Right cardiac atrium (tissue), 5 donors: ENCODE measurements around the gene FNDC3B. TPM values are rescaled to one million over a fixed set of nuclear protein-coding genes. Genes with fewer than 3 reads are reported as not detected.
A peak's percentile ranks its signal among the peaks of the same experiment; 100 is the strongest.

Experiments used
- ATAC-seq, 2 donors: fragments of 200-7000 bp; cut with Tn5 transposase; one replicate each; pipeline versions ENCODE4 v1.8.0 to v1.9.1; 2020; ENCODE audit warnings: moderate library complexity in 2 of 2, mild to moderate bottlenecking in 1 of 2
- DNase-seq, 3 donors: peaks; one replicate each; pipeline ENCODE4 v3.0.0-alpha.2; 2020
- H3K27ac ChIP-seq: one replicate; pipeline ENCODE4 v1.5.1; 2013; ENCODE audit warnings: mild to moderate bottlenecking, low read length, control low read depth, moderate library complexity
- H3K27me3 ChIP-seq: one replicate; pipeline ENCODE4 v1.6.1; 2013; ENCODE audit not compliant: control insufficient read depth, insufficient read depth
- H3K4me1 ChIP-seq: one replicate; pipeline ENCODE4 v1.6.1; 2013; ENCODE audit warnings: low read length; ENCODE audit not compliant: control insufficient read depth, insufficient read depth
- H3K4me3 ChIP-seq: one replicate; pipeline ENCODE4 v1.5.1; 2013; ENCODE audit warnings: low read length, control low read depth
- H3K9me3 ChIP-seq: one replicate; pipeline ENCODE4 v1.6.1; 2013; ENCODE audit warnings: low read length; ENCODE audit not compliant: control insufficient read depth
- WGBS: extraction: QIAGEN DNeasy Blood & Tissue Kit; methylation state at CpG from one replicate; pipeline ENCODE4 v1.1.7; 2013; 5-methylcytosine and 5-hydroxymethylcytosine counted together
- intact Hi-C, 4 donors: fragments of 100-400 bp; cut with DNase I; formaldehyde crosslinking; loops; one replicate each; pipeline versions ENCODE4 v1.11.0 to v1.14.0; 2022 to 2023
- polyA plus RNA-seq: library from polyadenylated mRNA; stranded (reverse); fragments of 200-250 nt; gene quantifications from one replicate; pipeline ENCODE4 v1.2.3, GENCODE V29; 2013
- total RNA-seq, 4 donors: library from RNA; stranded (reverse); fragmentation: NEBNext Ultra II Directional; extraction: Animal tissue kit (Norgen Biotek cat#: 25700); gene quantifications; one replicate each; pipeline ENCODE4 v1.2.1, GENCODE V29; 2021
- donor health status: healthy with polysubstance abuse.
- donor health status: DM: no; HTN: yes; CAD: no.
- donor health status: DM: no; HTN: no; CAD: no.
- donor health status: DM: no; HTN: yes; CAD: no; lungs with severe emphysema.
- donor health status: DM: yes; HTN: yes; CAD: no.

The FNDC3B gene
- total and polyA plus RNA-seq, 5 donors: 15.8 to 117 (median 83.0) TPM

DNA sequence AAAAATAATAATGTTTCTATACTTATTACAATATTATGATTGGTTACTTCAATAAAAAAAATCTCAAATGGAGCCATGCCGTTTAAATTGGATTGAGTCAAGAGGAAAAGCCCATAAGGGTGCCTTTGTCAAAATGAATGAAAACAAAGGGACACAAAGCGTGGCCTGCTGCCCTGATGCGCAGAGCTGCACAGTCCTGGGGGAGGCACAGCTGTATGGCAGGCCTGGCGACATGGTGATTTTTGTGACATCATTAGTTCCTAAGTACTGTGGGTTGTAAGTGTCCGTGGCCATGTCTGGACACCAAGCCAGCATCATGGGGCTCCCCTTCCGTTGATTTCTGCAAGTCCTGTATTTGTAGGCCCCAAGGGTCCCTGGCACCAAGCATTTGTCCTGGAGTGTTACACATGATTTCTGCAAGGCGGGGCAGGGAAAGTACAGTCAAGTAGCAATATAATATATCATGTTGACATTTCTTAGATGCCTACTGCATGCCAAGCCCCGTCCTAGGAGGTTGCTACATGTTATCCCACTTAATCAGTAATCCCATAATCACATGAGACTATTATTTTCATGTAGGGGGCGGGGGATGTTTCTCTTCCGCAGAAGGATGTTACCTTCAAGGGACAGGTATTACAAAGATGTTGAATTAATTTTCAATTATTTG is 349.2 kb downstream of the FNDC3B start:
- Histone ChIP-seq H3K9me3 (no peaks in the 10 kb centered on the region), H3K27me3 (no peaks in the 10 kb centered on the region), H3K27ac (no peak overlapping the region), H3K4me3 (no peak overlapping the region), H3K4me1 (peaks cover 3% of the 10 kb centered on the region)
- intact Hi-C loops: no loop called here
- peak in 1 of 2 donors; percentile 14 for ATAC-seq
- WGBS: 83% methylated on average over 10 of the region's 10 CpGs
- no peak for DNase-seq

GRCh38 chr3:172390792-172391191 is 351.4 kb downstream of the FNDC3B start:
- whole genome bisulfite sequencing: 89% methylated on average over 5 of the region's 5 CpGs
- no peak for DNase-seq
- no peak overlapping the region for H3K4me3 ChIP-seq
- H3K27me3 ChIP-seq: no peaks in the 10 kb centered on the region
- H3K4me1 ChIP-seq: peaks cover 3% of the 10 kb centered on the region
- intact Hi-C loops: no loop called here
- no peaks in the 10 kb centered on the region for H3K9me3 ChIP-seq
- H3K27ac ChIP-seq: no peak overlapping the region
- no peak for ATAC-seq

- Histone ChIP-seq H3K4me1 (peaks cover 3% of the 10 kb centered on the region), H3K27me3 (no peaks in the 10 kb centered on the region), H3K27ac (no peak overlapping the region), H3K9me3 (no peaks in the 10 kb centered on the region), H3K4me3 (no peak overlapping the region)
- WGBS: 39% methylated on average over 5 of the region's 5 CpGs
- intact Hi-C loops: no loop called here
- peak; percentile 38 to 47 for ATAC-seq
- no peak for DNase-seq
Measured at GRCh38 chr3:172391592-172392302, 352.4 kb downstream of the FNDC3B start.

DNA sequence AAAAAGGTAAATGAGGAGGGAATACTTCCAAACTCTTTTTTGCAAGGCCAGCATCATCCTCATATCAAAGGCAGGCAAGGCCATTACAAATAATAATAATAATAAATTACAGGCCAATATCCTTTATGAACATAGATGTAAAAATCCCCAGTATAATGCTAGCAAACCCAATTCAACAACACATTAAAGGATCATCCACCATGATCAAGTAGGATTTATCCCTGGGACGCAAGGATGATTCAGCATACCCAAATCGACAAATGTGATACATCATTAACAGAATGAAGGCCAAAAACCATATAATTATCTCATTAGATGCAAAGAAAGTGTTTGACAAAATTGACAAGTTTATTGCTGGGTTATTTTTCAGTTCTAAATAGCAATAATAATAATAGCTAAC is 355.3 kb downstream of the FNDC3B start:
- intact Hi-C loops: no loop called here
- no peaks in the 10 kb centered on the region for H3K27me3 ChIP-seq

GRCh38 chr3:172396400-172396799 is 357.0 kb downstream of the FNDC3B start:
- no peaks in the 10 kb centered on the region for H3K27me3 ChIP-seq
- DNase-seq (no peak), ATAC-seq (no peak)
- H3K4me3 ChIP-seq: no peak overlapping the region
- no peak overlapping the region for H3K27ac ChIP-seq
- no peaks in the 10 kb centered on the region for H3K9me3 ChIP-seq
- intact Hi-C loops: no loop called here
- 85% methylated on average over 7 of the region's 7 CpGs for WGBS
- no peaks in the 10 kb centered on the region for H3K4me1 ChIP-seq

More for the DNA sequence above, 355.3 kb downstream of the FNDC3B start:
- no peak overlapping the region for H3K27ac ChIP-seq
- DNase-seq (no peak), ATAC-seq (no peak)
- no peaks in the 10 kb centered on the region for H3K4me1 ChIP-seq
- 98% methylated on average over 2 of the region's 2 CpGs for WGBS
- H3K9me3 ChIP-seq: no peaks in the 10 kb centered on the region
- no peak overlapping the region for H3K4me3 ChIP-seq

GRCh38 chr3:172397716-172398405 is 358.5 kb downstream of the FNDC3B start:
- Histone ChIP-seq H3K4me1 (no peaks in the 10 kb centered on the region), H3K27ac (no peak overlapping the region), H3K27me3 (no peaks in the 10 kb centered on the region), H3K9me3 (no peaks in the 10 kb centered on the region), H3K4me3 (no peak overlapping the region)
- intact Hi-C loops: no loop called here
- no peak for DNase-seq
- no peak for ATAC-seq
- WGBS: 53% methylated on average over 1 of the region's 1 CpG

- 96% methylated on average over 4 of the region's 4 CpGs for WGBS
Measured at GRCh38 chr3:172398484-172398883, 359.1 kb downstream of the FNDC3B start.

GRCh38 chr3:172402090-172402489 is 362.7 kb downstream of the FNDC3B start:
- no peak overlapping the region for H3K4me3 ChIP-seq
- intact Hi-C loops: no loop called here
- no peak for ATAC-seq
- H3K27me3 ChIP-seq: no peaks in the 10 kb centered on the region
- no peaks in the 10 kb centered on the region for H3K9me3 ChIP-seq
- DNase-seq: no peak
- H3K27ac ChIP-seq: no peak overlapping the region
- H3K4me1 ChIP-seq: no peaks in the 10 kb centered on the region
- WGBS: 51% methylated on average over 2 of the region's 2 CpGs

More at GRCh38 chr3:172398484-172398883, 359.1 kb downstream of the FNDC3B start:
- intact Hi-C loops: no loop called here
- DNase-seq (no peak), ATAC-seq (no peak)
- Histone ChIP-seq H3K27me3 (no peaks in the 10 kb centered on the region), H3K27ac (no peak overlapping the region), H3K9me3 (no peaks in the 10 kb centered on the region), H3K4me3 (no peak overlapping the region), H3K4me1 (no peaks in the 10 kb centered on the region)

DNA sequence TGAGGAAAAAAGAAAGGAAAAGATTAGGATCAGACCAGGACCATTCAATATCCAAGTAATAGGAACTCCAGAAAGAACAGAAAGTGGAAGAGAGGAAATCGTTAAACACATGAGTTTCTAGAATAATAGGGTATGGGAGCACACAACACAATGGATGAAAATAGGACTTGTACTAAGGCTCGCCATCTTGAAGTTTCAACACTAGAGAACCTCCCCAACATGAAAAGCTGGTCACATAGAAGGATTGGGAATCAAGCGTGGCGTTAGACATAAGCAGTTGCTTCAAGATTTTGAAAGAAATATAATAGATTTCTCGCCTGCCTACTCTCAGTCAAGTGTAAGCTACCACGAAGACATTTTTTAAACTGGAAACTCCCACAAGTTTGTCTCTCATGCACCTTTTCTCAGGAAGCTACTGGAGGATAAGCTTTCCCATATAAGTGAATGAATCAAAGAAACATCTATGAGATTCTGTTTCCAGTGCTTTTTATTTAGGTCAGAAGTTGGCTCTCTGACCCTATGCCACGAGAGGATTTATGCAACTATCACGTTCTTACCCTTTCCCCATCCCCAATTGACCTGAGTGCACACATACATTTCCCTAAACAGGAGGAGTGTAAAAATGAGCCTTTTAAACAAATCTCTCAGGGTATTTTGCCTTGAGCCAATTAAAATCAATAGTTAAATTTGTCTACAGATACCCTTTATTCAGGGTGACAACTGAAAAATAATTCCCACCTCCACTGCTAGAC is 363.7 kb downstream of the FNDC3B start:
- Histone ChIP-seq H3K27me3 (no peaks in the 10 kb centered on the region), H3K27ac (no peak overlapping the region), H3K4me1 (no peaks in the 10 kb centered on the region), H3K4me3 (no peak overlapping the region), H3K9me3 (no peaks in the 10 kb centered on the region)
- whole genome bisulfite sequencing: 85% methylated on average over 8 of the region's 8 CpGs
- DNase-seq (no peak), ATAC-seq (no peak)
- intact Hi-C loops: no loop called here

GRCh38 chr3:172404237-172404962 is 365.0 kb downstream of the FNDC3B start:
- Histone ChIP-seq H3K27me3 (no peaks in the 10 kb centered on the region), H3K9me3 (no peaks in the 10 kb centered on the region), H3K27ac (no peak overlapping the region), H3K4me3 (no peak overlapping the region), H3K4me1 (no peaks in the 10 kb centered on the region)
- 73% methylated on average over 12 of the region's 12 CpGs for WGBS
- intact Hi-C loops: no loop called here
- no peak for DNase-seq
- no peak for ATAC-seq
